Activated T-cell treated with anti-CD3 and anti-CD28 coated beads, Interleukin-2, amount 50 U/mL, for 1 hour (primary cell): ENCODE data around the gene PTS.

ENCODE experiments used
- DNase-seq: peaks from one replicate; pipeline ENCODE4 v3.0.0-alpha.2; 2020

The PTS gene

GRCh38 chr11:112267188-112267591 is 41.0 kb downstream of the PTS start:
- DNase-seq = no peak

- no peak for DNase-seq
Measured at GRCh38 chr11:112268406-112268805, 42.2 kb downstream of the PTS start.

GRCh38 chr11:112269139-112269538 is 42.9 kb downstream of the PTS start:
- no peak for DNase-seq

- no peak for DNase-seq
Measured at GRCh38 chr11:112270551-112271180, 44.4 kb downstream of the PTS start.

- DNase-seq = no peak
Measured at GRCh38 chr11:112271242-112271641, 45.0 kb downstream of the PTS start.

- no peak for DNase-seq
Measured at GRCh38 chr11:112273066-112273465, 46.8 kb downstream of the PTS start.

GRCh38 chr11:112274007-112274783 is 48.0 kb downstream of the PTS start:
- DNase-seq = no peak

- no peak for DNase-seq
Measured at GRCh38 chr11:112277029-112277428, 50.8 kb downstream of the PTS start.

GRCh38 chr11:112277941-112278340 is 51.7 kb downstream of the PTS start:
- DNase-seq = no peak

- no peak for DNase-seq
Measured at GRCh38 chr11:112278803-112279202, 52.6 kb downstream of the PTS start.

- peak; percentile 81 for DNase-seq
Measured at GRCh38 chr11:112279901-112280267, 53.7 kb downstream of the PTS start.

- peak; percentile 65 for DNase-seq
Measured at GRCh38 chr11:112280268-112281126, 54.3 kb downstream of the PTS start.

GRCh38 chr11:112281726-112282125 is 55.5 kb downstream of the PTS start:
- DNase-seq = no peak
